HepG2 (cell line): Measurements from ENCODE around the gene UCN2.

Experiments used
- NFRKB ChIP-seq: fragments of 450-650 bp; IDR thresholded peaks from 2 replicates; pipeline ENCODE4 v1.6.1; 2017
- POLR2A ChIP-seq, 2 experiments: IDR thresholded peaks; 2 replicates each; pipeline ENCODE4 v1.6.1; 2011; ENCODE audit warnings: low read depth in 2 of 2, low read length in 2 of 2, mild to moderate bottlenecking in 1 of 2, moderate library complexity in 1 of 2; ENCODE audit not compliant: insufficient read depth in 1 of 2
- RAD21 ChIP-seq: fragments of 450-650 bp; formaldehyde crosslinking; IDR thresholded peaks from 2 replicates; pipeline ENCODE4 v1.5.0; 2020; ENCODE audit warnings: mild to moderate bottlenecking
- TAF1 ChIP-seq: sonication (generic); formaldehyde crosslinking; IDR thresholded peaks from 2 replicates; pipeline ENCODE4 v1.4.0; 2020; ENCODE audit warnings: missing genetic modification reagents
- YY1 ChIP-seq: IDR thresholded peaks from 2 replicates; pipeline ENCODE4 v1.6.1; 2011; ENCODE audit warnings: low read length, low read depth, moderate library complexity, mild to moderate bottlenecking; ENCODE audit not compliant: insufficient read depth, insufficient replicate concordance
- ZBTB7B ChIP-seq: sonication (generic); formaldehyde crosslinking; IDR thresholded peaks from 2 replicates; pipeline ENCODE4 v1.4.0; 2020; ENCODE audit warnings: missing genetic modification reagents
- ZNF556 ChIP-seq: sonication (generic); formaldehyde crosslinking; IDR thresholded peaks from 2 replicates; pipeline ENCODE4 v1.4.0; 2020; ENCODE audit warnings: mild to moderate bottlenecking, missing genetic modification reagents, borderline replicate concordance
- ZNF644 ChIP-seq: IDR thresholded peaks from 2 replicates; pipeline ENCODE4 v1.6.1; 2016; ENCODE audit warnings: low read depth
- ZNF652 ChIP-seq: IDR thresholded peaks from 2 replicates; pipeline ENCODE4 v1.6.1; 2016; ENCODE audit warnings: low read depth, borderline replicate concordance
- TF ChIP-seq, protein P1 (sequence below): fragments of 450-650 bp; IDR thresholded peaks from 2 replicates; pipeline ENCODE4 v1.6.1; 2016
- TF ChIP-seq, protein P2 (sequence below): sonication (generic); formaldehyde crosslinking; IDR thresholded peaks from 2 replicates; pipeline ENCODE4 v1.5.0; 2020; ENCODE audit warnings: missing genetic modification reagents
- TF ChIP-seq, protein P3 (sequence below): sonication (generic); formaldehyde crosslinking; IDR thresholded peaks from 2 replicates; pipeline ENCODE4 v1.8.0; 2022; ENCODE audit warnings: low read depth, missing genetic modification reagents
- TF ChIP-seq, protein P4 (sequence below): sonication (generic); formaldehyde crosslinking; IDR thresholded peaks from 2 replicates; pipeline ENCODE4 v1.8.0; 2022; ENCODE audit warnings: missing genetic modification reagents, mild to moderate bottlenecking, inconsistent platforms, borderline replicate concordance
- TF ChIP-seq, protein P5 (sequence below), 2 experiments: IDR thresholded peaks; 2 replicates each; pipeline ENCODE4 v1.6.1; 2011 to 2012; ENCODE audit warnings: low read length in 2 of 2, borderline replicate concordance in 1 of 2, low read depth in 1 of 2, mild to moderate bottlenecking in 1 of 2, moderate library complexity in 1 of 2

DNA sequence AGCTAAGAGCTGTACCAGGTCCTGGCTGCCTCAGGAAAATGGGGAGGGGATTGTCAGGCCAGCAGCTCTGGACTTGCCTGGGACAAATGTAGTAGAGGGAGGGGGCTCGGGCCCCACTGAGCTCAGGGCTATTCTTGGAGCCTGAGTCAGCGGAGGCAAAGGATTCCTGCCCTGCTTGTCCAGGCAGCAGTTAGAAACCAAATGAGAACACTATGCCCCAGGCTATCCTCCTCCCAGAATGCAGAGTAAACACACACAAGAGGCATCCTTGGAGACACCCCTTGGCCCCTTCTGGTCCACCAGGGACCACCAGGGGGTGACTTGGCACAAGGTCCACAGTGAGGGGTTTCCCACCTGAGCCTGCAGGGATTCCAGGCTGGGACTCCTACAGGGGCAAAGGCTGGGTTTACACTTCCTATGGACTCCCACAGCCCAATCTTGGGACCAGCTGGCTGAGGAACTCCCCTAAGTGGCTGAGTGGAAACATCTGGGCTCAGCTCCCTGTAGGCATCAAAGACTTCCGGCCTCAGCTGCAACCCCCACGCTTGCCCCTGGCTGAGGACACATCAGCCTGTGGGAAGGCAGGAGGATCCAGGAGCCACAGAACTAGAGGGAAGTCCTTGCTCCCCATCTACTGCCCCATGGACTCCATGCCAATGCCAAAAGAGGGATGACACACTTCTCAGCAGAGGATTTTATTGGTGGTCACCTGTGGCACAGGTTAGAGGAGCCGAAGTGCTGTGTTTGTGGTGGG, 34.9 kb upstream of the UCN2 start:
- TF ChIP-seq, protein P1, sequence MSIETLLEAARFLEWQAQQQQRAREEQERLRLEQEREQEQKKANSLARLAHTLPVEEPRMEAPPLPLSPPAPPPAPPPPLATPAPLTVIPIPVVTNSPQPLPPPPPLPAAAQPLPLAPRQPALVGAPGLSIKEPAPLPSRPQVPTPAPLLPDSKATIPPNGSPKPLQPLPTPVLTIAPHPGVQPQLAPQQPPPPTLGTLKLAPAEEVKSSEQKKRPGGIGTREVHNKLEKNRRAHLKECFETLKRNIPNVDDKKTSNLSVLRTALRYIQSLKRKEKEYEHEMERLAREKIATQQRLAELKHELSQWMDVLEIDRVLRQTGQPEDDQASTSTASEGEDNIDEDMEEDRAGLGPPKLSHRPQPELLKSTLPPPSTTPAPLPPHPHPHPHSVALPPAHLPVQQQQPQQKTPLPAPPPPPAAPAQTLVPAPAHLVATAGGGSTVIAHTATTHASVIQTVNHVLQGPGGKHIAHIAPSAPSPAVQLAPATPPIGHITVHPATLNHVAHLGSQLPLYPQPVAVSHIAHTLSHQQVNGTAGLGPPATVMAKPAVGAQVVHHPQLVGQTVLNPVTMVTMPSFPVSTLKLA, result no peak
- TF ChIP-seq, protein P2, sequence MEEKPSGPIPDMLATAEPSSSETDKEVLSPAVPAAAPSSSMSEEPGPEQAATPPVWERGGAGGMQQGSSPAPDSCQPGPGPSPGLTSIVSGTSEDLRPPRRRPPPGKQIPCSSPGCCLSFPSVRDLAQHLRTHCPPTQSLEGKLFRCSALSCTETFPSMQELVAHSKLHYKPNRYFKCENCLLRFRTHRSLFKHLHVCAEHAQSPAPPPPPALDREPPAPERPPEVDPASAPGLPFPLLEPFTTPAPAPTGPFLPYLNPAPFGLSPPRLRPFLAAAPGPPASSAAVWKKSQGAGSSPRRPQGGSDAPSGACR (CRISPR knock-in tag), result no peak
- TF ChIP-seq NFRKB, result no peak
- TF ChIP-seq RAD21 (CRISPR knock-in tag), result no peak
- no peak for TF ChIP-seq YY1
- TF ChIP-seq POLR2A (IDR thresholded peaks at IDR 0.05; ENCODE audit: insufficient read depth in 1 of 2, low read depth in 2 of 2, low read length in 2 of 2), result no peak
- TF ChIP-seq, protein P3, sequence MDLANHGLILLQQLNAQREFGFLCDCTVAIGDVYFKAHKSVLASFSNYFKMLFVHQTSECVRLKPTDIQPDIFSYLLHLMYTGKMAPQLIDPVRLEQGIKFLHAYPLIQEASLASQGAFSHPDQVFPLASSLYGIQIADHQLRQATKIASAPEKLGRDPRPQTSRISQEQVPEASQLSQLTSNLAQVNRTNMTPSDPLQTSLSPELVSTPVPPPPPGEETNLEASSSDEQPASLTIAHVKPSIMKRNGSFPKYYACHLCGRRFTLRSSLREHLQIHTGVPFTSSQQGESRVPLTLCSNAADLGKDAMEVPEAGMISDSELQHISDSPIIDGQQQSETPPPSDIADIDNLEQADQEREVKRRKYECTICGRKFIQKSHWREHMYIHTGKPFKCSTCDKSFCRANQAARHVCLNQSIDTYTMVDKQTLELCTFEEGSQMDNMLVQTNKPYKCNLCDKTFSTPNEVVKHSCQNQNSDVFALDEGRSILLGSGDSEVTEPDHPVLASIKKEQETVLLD, result no peak
- TF ChIP-seq TAF1 (CRISPR knock-in tag), result no peak
- TF ChIP-seq ZNF652, result no peak
- no peak for TF ChIP-seq ZNF556 (CRISPR knock-in tag)
- TF ChIP-seq, protein P4, sequence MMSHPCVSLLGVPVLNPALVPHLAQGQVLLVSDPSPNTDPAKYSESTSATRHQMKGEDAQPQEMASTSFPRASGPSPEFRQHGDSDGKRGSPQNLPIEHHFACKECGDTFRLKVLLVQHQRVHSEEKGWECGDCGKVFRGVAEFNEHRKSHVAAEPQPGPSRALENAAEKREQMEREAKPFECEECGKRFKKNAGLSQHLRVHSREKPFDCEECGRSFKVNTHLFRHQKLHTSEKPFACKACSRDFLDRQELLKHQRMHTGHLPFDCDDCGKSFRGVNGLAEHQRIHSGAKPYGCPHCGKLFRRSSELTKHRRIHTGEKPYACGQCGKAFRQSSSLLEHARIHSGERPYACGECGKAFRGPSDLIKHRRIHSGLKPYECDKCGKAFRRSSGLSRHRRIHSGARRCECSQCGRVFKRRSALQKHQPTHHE (CRISPR knock-in tag), result no peak
- no peak for TF ChIP-seq ZBTB7B (CRISPR knock-in tag)
- no peak for TF ChIP-seq ZNF644
- TF ChIP-seq, protein P5, sequence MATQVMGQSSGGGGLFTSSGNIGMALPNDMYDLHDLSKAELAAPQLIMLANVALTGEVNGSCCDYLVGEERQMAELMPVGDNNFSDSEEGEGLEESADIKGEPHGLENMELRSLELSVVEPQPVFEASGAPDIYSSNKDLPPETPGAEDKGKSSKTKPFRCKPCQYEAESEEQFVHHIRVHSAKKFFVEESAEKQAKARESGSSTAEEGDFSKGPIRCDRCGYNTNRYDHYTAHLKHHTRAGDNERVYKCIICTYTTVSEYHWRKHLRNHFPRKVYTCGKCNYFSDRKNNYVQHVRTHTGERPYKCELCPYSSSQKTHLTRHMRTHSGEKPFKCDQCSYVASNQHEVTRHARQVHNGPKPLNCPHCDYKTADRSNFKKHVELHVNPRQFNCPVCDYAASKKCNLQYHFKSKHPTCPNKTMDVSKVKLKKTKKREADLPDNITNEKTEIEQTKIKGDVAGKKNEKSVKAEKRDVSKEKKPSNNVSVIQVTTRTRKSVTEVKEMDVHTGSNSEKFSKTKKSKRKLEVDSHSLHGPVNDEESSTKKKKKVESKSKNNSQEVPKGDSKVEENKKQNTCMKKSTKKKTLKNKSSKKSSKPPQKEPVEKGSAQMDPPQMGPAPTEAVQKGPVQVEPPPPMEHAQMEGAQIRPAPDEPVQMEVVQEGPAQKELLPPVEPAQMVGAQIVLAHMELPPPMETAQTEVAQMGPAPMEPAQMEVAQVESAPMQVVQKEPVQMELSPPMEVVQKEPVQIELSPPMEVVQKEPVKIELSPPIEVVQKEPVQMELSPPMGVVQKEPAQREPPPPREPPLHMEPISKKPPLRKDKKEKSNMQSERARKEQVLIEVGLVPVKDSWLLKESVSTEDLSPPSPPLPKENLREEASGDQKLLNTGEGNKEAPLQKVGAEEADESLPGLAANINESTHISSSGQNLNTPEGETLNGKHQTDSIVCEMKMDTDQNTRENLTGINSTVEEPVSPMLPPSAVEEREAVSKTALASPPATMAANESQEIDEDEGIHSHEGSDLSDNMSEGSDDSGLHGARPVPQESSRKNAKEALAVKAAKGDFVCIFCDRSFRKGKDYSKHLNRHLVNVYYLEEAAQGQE (IDR thresholded peaks at IDR 0.05; ENCODE audit: borderline replicate concordance in 1 of 2, low read depth in 1 of 2, low read length in 2 of 2), result no peak
